GM23338 (cell line): ENCODE data around the gene MTA2. TPM values are rescaled to one million over a fixed set of nuclear protein-coding genes. Genes with fewer than 3 reads are reported as not detected.
A peak's percentile ranks its signal among the peaks of the same experiment; 100 is the strongest.

Experiments
- ATAC-seq: fragments of 200-7000 bp; cut with Tn5 transposase; 3 replicates; pipeline ENCODE4 v1.9.1; 2020
- DNase-seq: peaks from one replicate; pipeline ENCODE4 v3.0.0-alpha.2; 2015; ENCODE audit warnings: low spot score
- H2AFZ ChIP-seq: fragments of 200-600 bp; sonication (generic); 2 replicates; pipeline ENCODE4 v1.8.0; 2016; ENCODE audit warnings: antibody characterized with exemption, mild to moderate bottlenecking, moderate library complexity
- H3F3A ChIP-seq: fragments of 200-600 bp; sonication (generic); replicated peaks from 2 replicates; pipeline ENCODE4 v1.8.0; 2017; ENCODE audit warnings: antibody characterized with exemption, mixed run types, low read depth
- H3K27ac ChIP-seq: fragments of 200-600 bp; sonication (generic); 2 replicates; pipeline ENCODE4 v1.6.1; 2016; ENCODE audit warnings: low read depth
- H3K27me3 ChIP-seq: fragments of 200-600 bp; sonication (generic); 2 replicates; pipeline ENCODE4 v1.8.0; 2016; ENCODE audit warnings: mild to moderate bottlenecking, mixed run types, moderate library complexity; ENCODE audit not compliant: insufficient read depth
- H3K36me3 ChIP-seq: fragments of 200-600 bp; sonication (generic); 2 replicates; pipeline ENCODE4 v1.8.0; 2016; ENCODE audit warnings: mild to moderate bottlenecking; ENCODE audit not compliant: insufficient read depth
- H3K4me1 ChIP-seq: fragments of 200-600 bp; sonication (generic); 2 replicates; pipeline ENCODE4 v1.8.0; 2016; ENCODE audit warnings: mild to moderate bottlenecking, moderate library complexity; ENCODE audit not compliant: insufficient read depth
- H3K4me2 ChIP-seq: fragments of 200-600 bp; sonication (generic); 2 replicates; pipeline ENCODE4 v1.7.1; 2017; ENCODE audit warnings: mixed run types
- H3K4me3 ChIP-seq: fragments of 200-600 bp; sonication (generic); 2 replicates; pipeline ENCODE4 v1.6.1; 2016; ENCODE audit warnings: mixed run types
- H3K79me2 ChIP-seq: fragments of 200-600 bp; sonication (generic); replicated peaks from 2 replicates; pipeline ENCODE4 v1.8.0; 2017; ENCODE audit warnings: mild to moderate bottlenecking; ENCODE audit not compliant: insufficient read depth
- H3K9me2 ChIP-seq: fragments of 200-600 bp; sonication (generic); 2 replicates; pipeline ENCODE4 v1.8.0; 2017; ENCODE audit not compliant: insufficient read depth
- H4K20me1 ChIP-seq: fragments of 200-600 bp; sonication (generic); replicated peaks from 2 replicates; pipeline ENCODE4 v1.8.0; 2017; ENCODE audit warnings: mild to moderate bottlenecking; ENCODE audit not compliant: insufficient read depth
- H3K27ac Mint-ChIP-seq: 2 replicates; pipeline ENCODE4 v1.8.0; 2020; ENCODE audit warnings: inconsistent platforms, mild to moderate bottlenecking, moderate library complexity, mixed read lengths
- H3K27me3 Mint-ChIP-seq: 3 replicates; pipeline ENCODE4 v1.8.0; 2022; ENCODE audit warnings: low read depth, mild to moderate bottlenecking, moderate library complexity, mixed read lengths, inconsistent platforms; ENCODE audit not compliant: insufficient read depth, poor library complexity
- H3K36me3 Mint-ChIP-seq: 3 replicates; pipeline ENCODE4 v1.8.0; 2021; ENCODE audit warnings: low read depth, mild to moderate bottlenecking, inconsistent platforms, moderate library complexity, mixed read lengths
- H3K4me1 Mint-ChIP-seq: 3 replicates; pipeline ENCODE4 v1.8.0; 2020; ENCODE audit warnings: mild to moderate bottlenecking, inconsistent platforms, mixed read lengths
- H3K4me3 Mint-ChIP-seq: 3 replicates; pipeline ENCODE4 v1.8.0; 2021; ENCODE audit warnings: moderate library complexity, mild to moderate bottlenecking, inconsistent platforms, mixed read lengths
- H3K9me3 Mint-ChIP-seq: 3 replicates; pipeline ENCODE4 v1.8.0; 2020; ENCODE audit warnings: moderate library complexity, mild to moderate bottlenecking, inconsistent platforms, mixed read lengths
- CREB1 ChIP-seq: fragments of 250-450 bp; sonication (Bioruptor Pico); IDR thresholded peaks from 2 replicates; pipeline ENCODE4 v1.5.0; 2020; ENCODE audit warnings: low read depth, mild to moderate bottlenecking, moderate library complexity
- EZH2 ChIP-seq: fragments of 200-600 bp; sonication (generic); IDR thresholded peaks from one replicate; pipeline ENCODE4 v1.8.0; 2017; ENCODE audit warnings: antibody characterized with exemption, mild to moderate bottlenecking, low read depth; ENCODE audit not compliant: unreplicated experiment
- EZH2phosphoT487 ChIP-seq: fragments of 200-600 bp; sonication (generic); IDR thresholded peaks from one replicate; pipeline ENCODE4 v1.8.1; 2018; ENCODE audit warnings: antibody characterized with exemption; ENCODE audit not compliant: unreplicated experiment
- NANOG ChIP-seq: IDR thresholded peaks from 2 replicates; pipeline ENCODE4 v1.6.1; 2016; ENCODE audit warnings: antibody characterized with exemption, borderline replicate concordance
- STAT1 ChIP-seq: IDR thresholded peaks from one replicate; pipeline ENCODE4 v1.6.1; 2016; ENCODE audit warnings: antibody characterized with exemption; ENCODE audit not compliant: unreplicated experiment
- ZNF114 ChIP-seq: fragments of 250-450 bp; sonication (Bioruptor Pico); IDR thresholded peaks from 2 replicates; pipeline ENCODE4 v1.5.0; 2020; ENCODE audit warnings: mild to moderate bottlenecking, moderate library complexity
- ZNF331 ChIP-seq: fragments of 250-450 bp; sonication (Bioruptor Pico); IDR thresholded peaks from 2 replicates; pipeline ENCODE4 v1.5.0; 2020; ENCODE audit warnings: low read depth, mild to moderate bottlenecking, moderate library complexity
- polyA plus RNA-seq: library from polyadenylated mRNA; unstranded; fragments of >200 nt; fragmentation: Nextera tagmentation; extraction: Ambion mirVana; gene quantifications from 2 replicates; pipeline ENCODE4 v1.2.1, GENCODE V29; 2016
- total RNA-seq: library from RNA; depleted of rRNA; stranded (reverse); fragments of >200 nt; shearing (Covaris generic); gene quantifications from 2 replicates; pipeline ENCODE4 v1.2.3, GENCODE V29; 2014
- TF ChIP-seq, protein P1 (sequence below), 2 experiments: fragments of 200-600 bp in 1 of 2; sonication (generic) in 1 of 2; conservative IDR thresholded peaks; 2 replicates each; pipeline versions ENCODE4 v1.5.1 to v1.6.1; 2016 to 2017; ENCODE audit warnings: antibody characterized with exemption in 2 of 2, low read depth in 2 of 2, mild to moderate bottlenecking in 2 of 2, moderate library complexity in 1 of 2
- TF ChIP-seq, protein P2 (sequence below): IDR thresholded peaks from 2 replicates; pipeline ENCODE4 v1.6.1; 2016; ENCODE audit warnings: antibody characterized with exemption
- TF ChIP-seq, protein P3 (sequence below): IDR thresholded peaks from one replicate; pipeline ENCODE4 v1.6.1; 2018; ENCODE audit warnings: antibody characterized with exemption; ENCODE audit not compliant: unreplicated experiment

The MTA2 gene
- total and polyA plus RNA-seq, 2 experiments from 2014 or later = 22.9 to 102 TPM

DNA sequence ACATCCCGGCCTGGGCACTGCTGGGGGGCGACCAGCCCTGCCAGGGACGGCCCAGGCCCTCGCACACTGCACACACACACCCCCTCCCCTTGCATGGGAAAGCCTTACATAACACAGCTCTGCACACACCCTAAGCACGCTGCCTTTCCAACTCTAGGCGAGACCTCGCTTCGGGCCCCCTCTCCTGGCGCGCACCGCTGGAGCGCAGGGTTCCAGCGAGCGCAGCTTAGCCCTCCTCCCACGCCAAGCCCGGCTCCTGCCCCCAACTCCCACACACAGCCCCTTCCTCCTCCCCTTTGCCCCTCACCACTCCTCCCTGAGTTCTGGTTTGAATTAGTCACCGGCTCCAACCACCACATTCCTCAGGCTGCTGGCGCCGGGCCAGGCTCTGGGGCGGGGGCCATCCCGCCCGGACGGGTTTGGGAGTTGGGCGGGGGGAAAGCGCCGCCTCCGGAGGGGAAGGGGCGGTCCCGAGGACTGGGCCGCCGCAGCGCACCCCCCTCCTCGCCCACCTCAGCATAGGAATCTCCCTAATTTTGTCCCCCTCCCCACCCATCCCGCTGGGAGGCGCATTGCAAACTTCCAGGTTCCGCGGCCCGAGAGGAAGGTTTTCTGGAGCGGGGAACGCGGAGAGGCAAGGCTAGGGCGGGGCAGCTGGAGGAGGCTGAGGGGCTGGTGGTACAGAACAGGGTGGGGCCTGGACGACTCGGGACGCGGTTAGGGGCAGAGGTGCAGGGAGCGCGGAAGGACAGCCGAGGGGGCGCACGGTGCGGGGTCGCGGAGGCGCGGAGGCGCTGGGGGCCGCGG lies 56.0 kb downstream of the MTA2 start (continued):
- TF ChIP-seq, protein P1, sequence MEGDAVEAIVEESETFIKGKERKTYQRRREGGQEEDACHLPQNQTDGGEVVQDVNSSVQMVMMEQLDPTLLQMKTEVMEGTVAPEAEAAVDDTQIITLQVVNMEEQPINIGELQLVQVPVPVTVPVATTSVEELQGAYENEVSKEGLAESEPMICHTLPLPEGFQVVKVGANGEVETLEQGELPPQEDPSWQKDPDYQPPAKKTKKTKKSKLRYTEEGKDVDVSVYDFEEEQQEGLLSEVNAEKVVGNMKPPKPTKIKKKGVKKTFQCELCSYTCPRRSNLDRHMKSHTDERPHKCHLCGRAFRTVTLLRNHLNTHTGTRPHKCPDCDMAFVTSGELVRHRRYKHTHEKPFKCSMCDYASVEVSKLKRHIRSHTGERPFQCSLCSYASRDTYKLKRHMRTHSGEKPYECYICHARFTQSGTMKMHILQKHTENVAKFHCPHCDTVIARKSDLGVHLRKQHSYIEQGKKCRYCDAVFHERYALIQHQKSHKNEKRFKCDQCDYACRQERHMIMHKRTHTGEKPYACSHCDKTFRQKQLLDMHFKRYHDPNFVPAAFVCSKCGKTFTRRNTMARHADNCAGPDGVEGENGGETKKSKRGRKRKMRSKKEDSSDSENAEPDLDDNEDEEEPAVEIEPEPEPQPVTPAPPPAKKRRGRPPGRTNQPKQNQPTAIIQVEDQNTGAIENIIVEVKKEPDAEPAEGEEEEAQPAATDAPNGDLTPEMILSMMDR (conservative IDR thresholded peaks at IDR 0.05; ENCODE audit: low read depth in 2 of 2) = peak in 1 of 2 experiments; percentile 6; a peak in 1 of 4 replicates
- TF ChIP-seq EZH2 (no peak), ZNF114 (CRISPR knock-in tag) (no peak), CREB1 (CRISPR knock-in tag) (no peak)
- TF ChIP-seq, protein P2, sequence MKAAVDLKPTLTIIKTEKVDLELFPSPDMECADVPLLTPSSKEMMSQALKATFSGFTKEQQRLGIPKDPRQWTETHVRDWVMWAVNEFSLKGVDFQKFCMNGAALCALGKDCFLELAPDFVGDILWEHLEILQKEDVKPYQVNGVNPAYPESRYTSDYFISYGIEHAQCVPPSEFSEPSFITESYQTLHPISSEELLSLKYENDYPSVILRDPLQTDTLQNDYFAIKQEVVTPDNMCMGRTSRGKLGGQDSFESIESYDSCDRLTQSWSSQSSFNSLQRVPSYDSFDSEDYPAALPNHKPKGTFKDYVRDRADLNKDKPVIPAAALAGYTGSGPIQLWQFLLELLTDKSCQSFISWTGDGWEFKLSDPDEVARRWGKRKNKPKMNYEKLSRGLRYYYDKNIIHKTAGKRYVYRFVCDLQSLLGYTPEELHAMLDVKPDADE = no peak

DNA sequence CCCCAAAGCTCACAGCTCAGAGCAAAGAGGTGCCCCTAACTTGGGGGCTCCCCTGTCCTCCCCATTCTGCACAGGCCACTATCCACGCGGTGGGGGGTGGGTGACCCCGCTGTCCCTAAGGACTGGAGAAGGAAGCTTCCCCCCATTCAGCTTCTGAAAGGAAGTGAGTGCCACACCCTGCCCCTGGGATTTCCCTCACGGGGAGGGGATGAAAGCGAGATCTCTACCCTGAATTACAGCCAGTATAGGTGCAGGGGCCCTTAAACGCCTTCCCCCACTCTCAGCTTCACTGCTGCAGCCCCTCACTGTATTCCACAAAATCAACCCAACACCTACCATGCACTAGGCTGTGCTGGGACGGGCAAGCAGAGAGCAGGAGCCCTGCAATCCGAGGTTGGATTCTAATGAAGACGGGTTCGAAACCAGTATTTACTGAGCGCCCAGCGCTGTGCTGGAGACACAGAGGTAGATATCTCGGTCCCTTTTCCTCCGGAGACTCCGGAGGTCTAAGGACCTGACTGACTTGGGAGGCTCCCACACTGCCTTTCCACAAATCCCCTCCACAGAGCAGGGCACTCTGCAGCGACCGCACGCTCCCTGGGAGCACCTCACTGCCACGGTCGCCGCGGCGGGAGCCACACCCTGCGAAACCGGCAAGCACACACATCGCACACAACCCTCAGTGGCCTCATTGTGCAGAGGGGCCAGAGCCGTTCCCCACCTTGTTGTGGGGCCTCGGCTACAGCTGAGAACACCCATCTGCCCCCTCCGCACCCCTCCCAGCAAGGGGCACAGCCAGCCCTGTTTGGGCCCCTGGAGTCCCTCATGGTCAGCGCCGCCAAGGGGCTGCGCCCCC lies 56.9 kb downstream of the MTA2 start:
- peak; percentile 0 for ATAC-seq
- no peak overlapping the region for H3K27ac ChIP-seq

More for the DNA sequence above, 56.9 kb downstream of the MTA2 start:
- peaks cover 3% of the 10 kb centered on the region; the same call in 1 of the 2 replicates for H4K20me1 ChIP-seq
- Mint-ChIP-seq H3K27ac (no peak overlapping the region), H3K36me3 (no peaks in the 10 kb centered on the region), H3K9me3 (no peaks in the 10 kb centered on the region; the same call in 2 of the 3 replicates), H3K4me3 (peak overlapping the region; percentile 83), H3K4me1 (peaks cover 51% of the 10 kb centered on the region), H3K27me3 (peaks cover 76% of the 10 kb centered on the region)
- peak overlapping the region; percentile 94 for H2AFZ ChIP-seq
- no peaks in the 10 kb centered on the region for H3K36me3 ChIP-seq
- no peaks in the 10 kb centered on the region for H3K9me2 ChIP-seq
- no peaks in the 10 kb centered on the region for H3K79me2 ChIP-seq
- no peak for DNase-seq
- peak overlapping the region; percentile 88 for H3K4me3 ChIP-seq
- peak overlapping the region; percentile 96 for H3K4me2 ChIP-seq
- H3F3A ChIP-seq = 0 out of 2 replicates have a peak, but pooled peaks cover 3% of the 10 kb centered on the region
- peaks cover 38% of the 10 kb centered on the region; the same call in 1 of the 2 replicates for H3K4me1 ChIP-seq
- peaks cover 86% of the 10 kb centered on the region for H3K27me3 ChIP-seq
- TF ChIP-seq EZH2 = peak; percentile 34
- TF ChIP-seq, protein P3, sequence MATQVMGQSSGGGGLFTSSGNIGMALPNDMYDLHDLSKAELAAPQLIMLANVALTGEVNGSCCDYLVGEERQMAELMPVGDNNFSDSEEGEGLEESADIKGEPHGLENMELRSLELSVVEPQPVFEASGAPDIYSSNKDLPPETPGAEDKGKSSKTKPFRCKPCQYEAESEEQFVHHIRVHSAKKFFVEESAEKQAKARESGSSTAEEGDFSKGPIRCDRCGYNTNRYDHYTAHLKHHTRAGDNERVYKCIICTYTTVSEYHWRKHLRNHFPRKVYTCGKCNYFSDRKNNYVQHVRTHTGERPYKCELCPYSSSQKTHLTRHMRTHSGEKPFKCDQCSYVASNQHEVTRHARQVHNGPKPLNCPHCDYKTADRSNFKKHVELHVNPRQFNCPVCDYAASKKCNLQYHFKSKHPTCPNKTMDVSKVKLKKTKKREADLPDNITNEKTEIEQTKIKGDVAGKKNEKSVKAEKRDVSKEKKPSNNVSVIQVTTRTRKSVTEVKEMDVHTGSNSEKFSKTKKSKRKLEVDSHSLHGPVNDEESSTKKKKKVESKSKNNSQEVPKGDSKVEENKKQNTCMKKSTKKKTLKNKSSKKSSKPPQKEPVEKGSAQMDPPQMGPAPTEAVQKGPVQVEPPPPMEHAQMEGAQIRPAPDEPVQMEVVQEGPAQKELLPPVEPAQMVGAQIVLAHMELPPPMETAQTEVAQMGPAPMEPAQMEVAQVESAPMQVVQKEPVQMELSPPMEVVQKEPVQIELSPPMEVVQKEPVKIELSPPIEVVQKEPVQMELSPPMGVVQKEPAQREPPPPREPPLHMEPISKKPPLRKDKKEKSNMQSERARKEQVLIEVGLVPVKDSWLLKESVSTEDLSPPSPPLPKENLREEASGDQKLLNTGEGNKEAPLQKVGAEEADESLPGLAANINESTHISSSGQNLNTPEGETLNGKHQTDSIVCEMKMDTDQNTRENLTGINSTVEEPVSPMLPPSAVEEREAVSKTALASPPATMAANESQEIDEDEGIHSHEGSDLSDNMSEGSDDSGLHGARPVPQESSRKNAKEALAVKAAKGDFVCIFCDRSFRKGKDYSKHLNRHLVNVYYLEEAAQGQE = no peak
- TF ChIP-seq STAT1 = no peak
- no peak for TF ChIP-seq ZNF331 (CRISPR knock-in tag)
- no peak for TF ChIP-seq NANOG
- TF ChIP-seq, protein P2 = no peak
- TF ChIP-seq EZH2phosphoT487 = no peak
